HG03025 (cell line): ENCODE data around the gene ARHGAP8.

Source experiments
- ATAC-seq: cut with Tn5 transposase; IDR thresholded peaks from one replicate; pipeline ENCODE4 v1.9.1; 2021; ENCODE audit warnings: mild to moderate bottlenecking, moderate library complexity; ENCODE audit not compliant: unreplicated experiment, low FRiP score

ARHGAP8 gene

DNA sequence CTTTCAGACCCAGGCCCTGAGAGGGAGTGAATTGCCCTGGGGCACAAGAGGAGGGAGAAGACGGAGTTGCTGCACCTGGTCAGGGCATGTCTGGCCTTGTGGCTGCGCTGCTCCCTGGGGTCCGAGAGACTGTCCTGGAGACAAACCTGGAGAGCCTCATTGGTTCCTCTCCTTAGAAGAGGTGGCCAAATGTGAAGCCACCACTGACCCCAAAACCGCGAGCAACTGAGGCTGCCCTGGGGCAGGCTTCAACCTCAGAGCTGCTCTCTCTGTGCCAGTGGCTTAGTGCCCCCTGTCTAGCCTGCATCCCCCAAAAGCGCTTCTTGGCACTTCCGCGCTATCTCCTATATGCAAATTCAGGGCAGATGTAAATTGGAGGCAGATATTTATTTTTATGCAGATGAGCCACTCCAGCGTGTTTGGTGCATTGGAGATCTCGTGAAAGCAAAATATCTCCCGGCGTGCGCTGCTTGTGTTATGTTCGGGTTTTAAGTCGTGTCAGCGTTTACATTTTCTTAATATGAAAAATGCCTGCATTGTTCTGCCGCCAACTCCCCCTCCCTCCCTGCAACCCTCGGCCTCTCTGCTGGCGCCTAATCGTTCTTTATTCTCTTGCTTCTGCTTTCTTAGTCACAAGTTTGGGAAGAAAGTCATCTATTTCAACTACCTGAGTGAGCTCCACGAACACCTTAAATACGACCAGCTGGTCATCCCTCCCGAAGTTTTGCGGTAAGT, 69.5 kb downstream of the ARHGAP8 start:
- no peak for ATAC-seq

DNA sequence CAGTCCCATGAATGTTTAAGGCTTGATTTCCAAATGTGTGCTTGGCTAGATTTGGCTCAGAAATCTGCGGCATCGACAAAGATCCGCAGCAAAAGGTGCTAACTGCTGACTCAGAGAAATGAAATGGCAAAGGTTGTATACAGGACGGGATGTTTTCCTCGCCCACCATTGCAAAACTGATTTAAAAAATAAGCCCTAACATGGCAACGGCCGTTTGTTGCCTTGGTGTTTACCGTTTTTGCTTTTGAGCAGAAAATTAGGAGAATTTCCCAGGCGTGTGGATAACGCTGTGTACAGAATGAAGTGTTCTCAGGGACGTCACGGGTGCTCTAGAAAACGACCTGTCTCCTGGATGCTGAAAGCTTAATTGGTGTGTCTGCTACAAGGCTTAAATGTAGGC, 70.2 kb downstream of the ARHGAP8 start:
- ATAC-seq, result no peak

GRCh38 chr22:44823396-44823795, 71.0 kb downstream of the ARHGAP8 start:
- no peak for ATAC-seq

GRCh38 chr22:44823806-44824205, 71.4 kb downstream of the ARHGAP8 start:
- no peak for ATAC-seq

- no peak for ATAC-seq
These were observed 71.9 kb downstream of the ARHGAP8 start for GRCh38 chr22:44824271-44824670.

DNA sequence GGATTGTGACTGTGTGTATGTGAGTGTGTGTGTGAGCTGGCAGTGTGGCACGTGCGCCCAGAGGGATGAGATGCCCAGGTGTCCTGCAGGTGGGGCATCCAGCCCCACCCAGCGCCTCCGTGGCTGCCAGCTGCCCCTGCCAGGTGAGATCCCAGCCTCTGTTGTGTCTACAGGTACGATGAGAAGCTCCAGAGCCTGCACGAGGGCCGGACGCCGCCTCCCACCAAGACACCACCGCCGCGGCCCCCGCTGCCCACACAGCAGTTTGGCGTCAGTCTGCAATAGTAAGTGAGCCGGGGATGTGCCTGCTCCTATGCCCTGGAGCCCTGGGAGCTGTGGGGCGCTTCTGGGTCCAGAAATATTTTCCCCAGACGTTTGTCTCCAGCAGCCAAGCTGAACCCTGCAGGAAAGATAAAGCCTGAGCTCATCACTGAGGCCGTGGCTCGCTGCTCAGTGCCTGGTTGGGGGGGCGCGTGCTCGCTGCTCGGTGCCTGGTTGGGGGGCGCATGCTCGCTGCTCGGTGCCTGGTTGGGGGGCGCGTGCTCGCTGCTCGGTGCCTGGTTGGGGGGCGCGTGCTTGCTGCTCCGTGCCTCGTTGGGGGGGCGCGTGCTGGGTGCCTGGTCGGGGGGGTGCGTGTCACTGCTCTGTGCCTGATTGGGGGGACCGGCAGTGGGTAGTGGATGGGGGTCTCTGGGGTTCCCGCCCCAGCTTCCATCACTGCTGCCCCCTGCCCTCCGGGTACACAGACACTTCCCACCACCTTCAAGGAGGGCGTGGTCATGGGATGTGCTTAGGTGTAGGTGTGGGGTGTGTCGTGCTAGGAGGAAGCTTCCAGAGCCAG, 73.2 kb downstream of the ARHGAP8 start:
- no peak for ATAC-seq

- ATAC-seq, result no peak
These were observed 75.4 kb downstream of the ARHGAP8 start for GRCh38 chr22:44827666-44828190.

- no peak for ATAC-seq
These were observed 75.8 kb downstream of the ARHGAP8 start for GRCh38 chr22:44828193-44828592.

- no peak for ATAC-seq
These were observed 79.5 kb downstream of the ARHGAP8 start for GRCh38 chr22:44831885-44832284.

DNA sequence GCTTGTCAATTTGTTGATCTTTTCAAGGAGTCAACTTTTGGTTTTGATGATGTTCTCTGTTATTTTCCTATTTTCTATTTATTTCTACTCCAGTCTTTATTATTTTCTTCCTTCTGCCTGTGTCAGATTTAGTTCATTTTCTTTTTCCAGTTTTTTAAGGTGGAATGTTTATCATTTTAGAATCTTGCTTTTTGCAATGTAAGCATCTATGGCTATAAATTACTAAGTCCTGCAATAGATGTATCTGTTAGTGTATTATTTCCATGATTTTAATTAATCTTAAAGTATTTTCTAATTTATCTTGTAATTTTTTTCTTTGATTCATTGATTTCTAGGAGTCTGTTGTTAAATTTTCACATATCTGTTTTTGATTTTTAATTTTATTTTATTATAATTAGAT, 81.7 kb downstream of the ARHGAP8 start:
- ATAC-seq, result no peak

- ATAC-seq, result no peak
These were observed 85.1 kb downstream of the ARHGAP8 start for GRCh38 chr22:44837481-44837880.

DNA sequence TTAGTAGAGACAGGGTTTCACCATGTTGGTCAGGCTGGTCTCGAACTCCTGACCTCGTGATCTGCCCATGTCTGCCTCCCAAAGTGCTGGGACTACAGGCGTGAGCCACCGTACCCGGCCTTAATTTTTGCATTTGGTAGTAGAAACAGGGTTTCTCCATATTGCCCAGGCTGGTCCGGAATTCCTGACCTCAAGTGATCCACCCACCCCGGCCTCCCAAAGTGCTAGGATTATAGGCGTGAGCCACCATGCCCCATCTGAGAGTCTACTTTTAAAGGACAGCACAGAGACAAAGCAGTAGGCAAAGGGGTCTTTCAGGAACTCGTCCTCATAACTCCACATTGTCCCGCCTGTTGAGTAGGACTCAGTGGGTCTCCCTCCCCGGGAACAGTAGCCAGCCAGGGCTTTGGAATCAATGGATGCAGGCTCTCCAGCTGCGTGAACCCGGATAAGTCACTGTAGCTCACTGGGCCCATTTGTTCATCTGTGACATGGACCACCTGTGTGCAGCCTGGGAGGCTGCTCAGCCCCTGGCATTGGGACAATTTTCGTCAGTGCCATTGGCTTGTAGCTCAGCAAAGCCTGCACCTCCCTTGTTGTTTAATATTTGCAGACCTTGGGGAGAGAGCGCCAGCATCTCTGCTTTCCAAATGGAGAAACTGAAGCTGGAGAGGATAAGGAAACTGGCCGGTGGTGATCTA, 86.1 kb downstream of the ARHGAP8 start:
- ATAC-seq, result no peak

DNA sequence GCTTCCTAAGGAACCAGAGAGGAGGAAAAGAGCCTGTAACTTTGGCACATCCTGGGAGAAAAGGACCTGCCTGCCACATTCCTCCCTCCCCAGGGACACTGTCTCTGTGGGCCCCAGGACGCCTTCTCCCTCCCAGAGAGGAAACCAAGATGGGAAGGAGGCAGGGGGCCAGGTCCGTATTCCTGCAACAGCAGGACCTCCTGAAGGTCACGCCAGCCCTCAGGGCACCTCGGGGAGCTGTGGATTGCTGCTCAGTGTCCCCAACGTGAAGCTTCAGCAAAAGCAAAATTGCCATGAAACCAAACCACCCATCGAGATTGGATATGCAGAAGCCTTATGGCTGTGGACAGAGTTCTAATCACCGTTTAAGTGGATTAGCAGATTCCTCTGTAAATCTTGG, 86.7 kb downstream of the ARHGAP8 start:
- no peak for ATAC-seq

DNA sequence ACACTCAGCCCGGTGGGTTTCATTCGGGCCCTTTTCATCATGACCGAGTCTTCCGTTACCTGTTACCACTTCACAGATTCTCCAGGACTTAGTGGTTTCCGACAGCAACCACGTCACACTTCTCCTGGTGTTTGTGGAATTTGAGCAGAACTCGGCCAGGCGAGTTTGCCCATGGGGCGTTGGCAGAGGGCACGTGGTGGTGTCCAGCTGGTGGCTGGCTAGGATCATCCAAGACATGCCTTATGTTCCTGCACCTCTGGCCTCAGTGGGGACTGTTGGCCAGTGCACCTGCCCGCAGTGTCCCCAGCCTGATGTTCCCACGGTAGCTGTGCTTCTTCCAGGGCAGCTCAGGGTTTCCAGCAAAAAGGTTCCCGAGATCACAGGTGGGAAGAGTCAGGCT, 87.3 kb downstream of the ARHGAP8 start:
- no peak for ATAC-seq

DNA sequence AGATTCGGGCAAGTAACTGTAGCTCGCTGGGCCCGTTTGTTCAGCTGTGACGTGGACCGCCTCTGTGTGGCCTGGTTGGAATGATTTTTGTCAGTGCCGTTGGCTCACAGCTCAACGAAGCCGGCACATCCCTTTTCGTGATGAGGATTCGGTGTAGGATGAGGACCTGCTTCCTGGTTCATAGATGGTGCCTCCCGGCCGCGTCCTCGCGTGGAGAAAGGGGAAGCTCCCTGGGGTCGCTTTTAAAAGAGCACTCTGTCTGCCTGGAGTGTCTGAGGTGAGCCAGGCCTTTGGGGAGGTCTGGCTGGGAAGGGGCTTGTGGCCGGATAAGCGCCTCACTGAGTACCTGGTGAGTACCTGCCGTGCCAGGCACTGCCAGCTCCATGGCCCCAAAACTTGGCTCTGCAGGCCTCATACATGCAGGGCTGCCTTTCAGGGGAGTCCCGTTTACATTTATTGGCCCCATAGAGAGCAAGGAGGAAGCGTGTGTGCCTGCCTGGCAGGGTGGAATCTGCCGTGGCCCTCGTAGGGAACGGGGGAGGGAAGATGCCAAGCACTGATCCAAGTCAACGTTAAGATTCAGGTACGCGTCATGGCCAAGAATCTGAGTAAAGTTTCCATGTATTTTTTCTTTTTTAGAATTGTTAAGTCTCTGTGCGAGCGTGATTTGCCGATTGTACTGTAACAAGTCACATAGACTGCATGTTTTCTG, 88.4 kb downstream of the ARHGAP8 start:
- ATAC-seq, result no peak

DNA sequence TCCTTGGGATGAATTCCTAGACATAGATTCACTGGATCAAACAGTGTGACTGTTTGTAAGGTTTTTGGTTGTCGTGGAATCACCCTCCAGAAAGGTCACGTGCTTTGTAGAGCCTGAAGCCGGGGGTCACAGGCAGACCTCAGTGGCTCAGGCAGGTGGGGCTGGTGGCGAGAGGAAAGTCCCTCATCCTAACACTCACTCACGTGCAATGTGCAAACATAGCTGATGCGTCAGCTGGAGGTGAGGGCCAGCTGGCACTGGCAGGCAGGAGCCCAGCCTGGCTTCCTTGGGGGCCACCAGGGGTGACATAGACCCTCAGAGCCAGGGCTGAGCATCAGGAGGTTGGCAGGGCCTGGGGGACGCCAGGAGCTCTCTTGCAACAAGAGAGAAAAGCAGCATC, 90.0 kb downstream of the ARHGAP8 start:
- ATAC-seq, result no peak

GRCh38 chr22:44845191-44845590, 92.8 kb downstream of the ARHGAP8 start:
- no peak for ATAC-seq

DNA sequence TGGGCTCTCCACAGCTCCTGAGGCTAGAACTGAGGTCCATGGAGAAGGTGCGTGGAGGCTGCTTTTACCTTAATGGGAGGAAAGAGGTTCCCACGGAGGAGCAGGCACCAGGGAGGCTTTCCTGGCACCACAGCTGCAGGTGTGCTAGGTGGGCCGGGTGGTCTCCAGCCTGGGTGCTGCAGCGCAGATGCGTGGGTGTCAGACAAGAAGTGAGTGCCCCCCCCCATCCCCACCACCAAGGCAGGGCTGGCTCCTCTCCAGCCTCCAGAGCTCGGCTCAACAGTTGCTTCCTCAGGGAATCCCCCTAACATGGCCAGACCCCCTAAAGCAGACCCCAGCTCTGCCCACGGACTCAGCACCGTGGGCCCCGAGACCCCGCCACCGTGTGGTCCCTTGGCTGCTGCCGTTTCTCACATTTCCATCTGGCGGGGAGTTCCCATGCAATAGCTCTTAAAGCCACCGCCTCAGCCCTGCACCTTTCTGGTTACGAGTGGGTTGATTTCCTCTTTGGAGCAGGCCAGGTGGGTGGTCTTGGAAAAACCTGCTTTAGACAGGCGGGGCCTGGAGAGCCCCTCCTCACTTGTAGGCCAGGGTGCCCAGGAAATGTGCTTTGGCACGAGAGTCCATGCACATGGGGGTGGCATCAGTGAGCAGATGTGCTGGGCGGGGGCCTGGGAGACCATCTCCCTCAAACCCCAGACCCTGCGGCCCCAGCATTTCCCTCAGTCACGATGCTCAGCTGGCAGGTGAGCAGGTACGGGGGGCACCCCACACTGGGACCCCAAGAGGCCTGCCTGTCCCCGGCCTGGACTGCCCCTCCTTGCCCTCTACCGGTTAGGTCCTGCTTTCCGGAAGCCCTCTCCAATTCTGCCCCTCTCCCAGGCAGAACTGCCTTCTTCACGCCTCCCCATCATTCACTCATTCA, 93.7 kb downstream of the ARHGAP8 start:
- no peak for ATAC-seq

DNA sequence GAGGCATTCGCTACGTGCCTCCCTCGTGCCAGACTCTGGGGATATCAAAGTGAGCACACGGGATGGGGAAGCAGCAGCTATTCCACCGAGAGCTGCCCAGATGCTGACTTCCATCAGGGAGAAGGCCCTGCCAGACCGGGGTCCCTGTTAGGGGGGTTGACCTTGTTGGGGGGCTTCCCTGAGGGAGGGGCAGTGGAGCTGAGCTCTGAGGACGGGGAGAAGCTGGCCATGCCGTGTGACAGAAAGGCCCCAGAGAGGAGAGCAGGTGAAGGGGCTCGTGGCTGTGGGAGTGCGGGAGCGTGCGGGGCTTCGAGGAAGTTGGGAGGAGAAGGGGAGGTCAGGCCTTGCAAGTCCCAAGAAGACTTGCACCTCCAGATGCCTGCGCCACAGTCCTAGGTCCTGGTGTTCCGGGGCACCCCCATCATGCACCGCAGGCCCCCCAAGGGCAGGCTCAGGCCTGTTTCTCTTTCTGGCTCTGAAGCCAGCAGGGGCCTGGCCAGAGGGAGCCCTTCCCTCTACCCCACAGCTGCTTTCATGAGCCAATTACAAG, 94.4 kb downstream of the ARHGAP8 start:
- ATAC-seq, result no peak
